Measurements from ENCODE around the gene PPFIBP1.
"Not testable (repeated sequence)": the region's sequence is repeated elsewhere in the genome, so short reads cannot be mapped to it uniquely, and the experiment has no call there.

Gene PPFIBP1

DNA sequence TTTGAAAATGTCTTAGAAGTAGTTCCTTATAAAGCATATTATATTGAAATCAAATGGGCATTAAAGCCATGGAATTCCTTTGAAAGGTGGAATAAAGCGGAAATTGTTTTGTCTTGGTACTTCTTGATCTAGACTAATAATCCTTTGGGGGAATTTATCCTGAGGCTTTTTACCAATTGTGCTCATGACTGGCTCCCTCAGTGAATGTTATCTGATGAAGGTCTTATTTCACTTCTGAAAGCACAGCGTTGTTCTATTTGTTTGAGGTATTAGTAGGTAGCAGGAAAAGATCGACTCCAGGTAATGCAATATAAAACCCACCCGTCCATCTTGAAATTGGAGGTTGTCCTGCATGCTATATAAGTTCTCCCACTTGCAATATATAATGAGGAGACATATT is 64.8 kb downstream of the PPFIBP1 start:
- H3K4me2 ChIP-seq (ENCODE audit: low read length): no peak overlapping the region
- H3K4me1 ChIP-seq (ENCODE audit: low read length): no peaks in the 10 kb centered on the region

DNA sequence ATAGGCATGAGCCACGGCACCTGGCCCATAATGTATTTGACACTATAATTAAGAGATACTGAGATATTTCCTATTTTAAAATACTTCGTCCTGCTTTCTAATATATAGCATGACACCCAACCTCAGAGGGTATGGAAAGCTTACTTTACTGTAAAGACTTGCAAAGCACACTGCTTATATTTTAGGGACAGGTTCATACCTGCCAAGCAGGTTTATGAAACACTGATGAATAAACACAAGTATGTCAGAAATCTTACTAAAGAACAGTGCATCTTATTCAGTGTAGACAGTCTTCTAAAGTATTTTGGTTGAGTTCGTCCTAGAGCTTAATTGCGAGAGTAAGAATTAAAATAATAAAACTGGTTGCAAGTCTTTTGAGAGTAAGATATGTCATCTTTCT is 65.4 kb downstream of the PPFIBP1 start:
- no peak overlapping the region for H2AFZ ChIP-seq (ENCODE audit: low read depth, low read length)
- no peaks in the 10 kb centered on the region for H3K4me1 ChIP-seq (ENCODE audit: low read length)
- H3K9ac ChIP-seq (ENCODE audit: low read length): no peak overlapping the region
- no peaks in the 10 kb centered on the region for H3K36me3 ChIP-seq (replicated peaks; ENCODE audit: low read depth, low read length)
- H3K27me3 ChIP-seq (ENCODE audit: low read depth, low read length): peaks cover 5% of the 10 kb centered on the region
- no peak overlapping the region for H3K4me2 ChIP-seq (ENCODE audit: low read length)
- H3K4me3 ChIP-seq (ENCODE audit: low read length): no peak overlapping the region
- H3K27ac ChIP-seq (ENCODE audit: low read length): no peak overlapping the region
- TF ChIP-seq, protein P1, sequence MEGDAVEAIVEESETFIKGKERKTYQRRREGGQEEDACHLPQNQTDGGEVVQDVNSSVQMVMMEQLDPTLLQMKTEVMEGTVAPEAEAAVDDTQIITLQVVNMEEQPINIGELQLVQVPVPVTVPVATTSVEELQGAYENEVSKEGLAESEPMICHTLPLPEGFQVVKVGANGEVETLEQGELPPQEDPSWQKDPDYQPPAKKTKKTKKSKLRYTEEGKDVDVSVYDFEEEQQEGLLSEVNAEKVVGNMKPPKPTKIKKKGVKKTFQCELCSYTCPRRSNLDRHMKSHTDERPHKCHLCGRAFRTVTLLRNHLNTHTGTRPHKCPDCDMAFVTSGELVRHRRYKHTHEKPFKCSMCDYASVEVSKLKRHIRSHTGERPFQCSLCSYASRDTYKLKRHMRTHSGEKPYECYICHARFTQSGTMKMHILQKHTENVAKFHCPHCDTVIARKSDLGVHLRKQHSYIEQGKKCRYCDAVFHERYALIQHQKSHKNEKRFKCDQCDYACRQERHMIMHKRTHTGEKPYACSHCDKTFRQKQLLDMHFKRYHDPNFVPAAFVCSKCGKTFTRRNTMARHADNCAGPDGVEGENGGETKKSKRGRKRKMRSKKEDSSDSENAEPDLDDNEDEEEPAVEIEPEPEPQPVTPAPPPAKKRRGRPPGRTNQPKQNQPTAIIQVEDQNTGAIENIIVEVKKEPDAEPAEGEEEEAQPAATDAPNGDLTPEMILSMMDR (IDR thresholded peaks at IDR 0.05; ENCODE audit: low read depth, low read length): no peak
- H3K9me3 ChIP-seq (ENCODE audit: insufficient read depth, low read length): no peaks in the 10 kb centered on the region
- H3K79me2 ChIP-seq (ENCODE audit: low read length): no peaks in the 10 kb centered on the region
- H4K20me1 ChIP-seq (ENCODE audit: insufficient read depth, low read length): no peaks in the 10 kb centered on the region

More for the DNA sequence above, 64.8 kb downstream of the PPFIBP1 start:
- Histone ChIP-seq H3K4me3 (ENCODE audit: low read length) (no peak overlapping the region), H4K20me1 (ENCODE audit: insufficient read depth, low read length) (no peaks in the 10 kb centered on the region), H3K27me3 (ENCODE audit: low read depth, low read length) (peaks cover 5% of the 10 kb centered on the region), H3K9ac (ENCODE audit: low read length) (no peak overlapping the region), H3K27ac (ENCODE audit: low read length) (no peak overlapping the region), H3K36me3 (replicated peaks; ENCODE audit: low read depth, low read length) (no peaks in the 10 kb centered on the region), H2AFZ (ENCODE audit: low read depth, low read length) (no peak overlapping the region), H3K9me3 (ENCODE audit: insufficient read depth, low read length) (no peaks in the 10 kb centered on the region), H3K79me2 (ENCODE audit: low read length) (no peaks in the 10 kb centered on the region)
- no peak for TF ChIP-seq EZH2phosphoT487 (IDR thresholded peaks at IDR 0.05; ENCODE audit: low read depth)
- TF ChIP-seq, protein P1 (IDR thresholded peaks at IDR 0.05; ENCODE audit: low read depth, low read length): no peak

DNA sequence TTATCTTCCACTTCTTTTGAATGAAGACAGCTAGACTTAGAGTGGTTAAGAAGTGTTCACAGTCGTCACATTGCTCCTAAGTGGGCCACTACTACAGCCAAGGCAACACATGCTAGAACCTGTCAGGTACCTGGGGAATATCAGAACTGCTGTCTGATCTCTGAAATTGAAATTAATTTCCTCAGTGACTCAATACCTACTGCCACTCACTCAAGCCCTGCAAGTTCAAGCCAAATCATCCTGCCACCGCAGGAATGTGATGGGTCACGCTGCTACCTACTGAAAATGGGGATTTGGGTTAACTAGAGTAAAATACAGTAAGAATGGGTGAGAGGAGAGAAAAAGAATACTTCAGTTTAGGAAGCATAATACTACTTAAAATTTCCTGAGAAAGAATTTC is 67.7 kb downstream of the PPFIBP1 start:
- H4K20me1 ChIP-seq (ENCODE audit: insufficient read depth, low read length): not testable (repeated sequence)

DNA sequence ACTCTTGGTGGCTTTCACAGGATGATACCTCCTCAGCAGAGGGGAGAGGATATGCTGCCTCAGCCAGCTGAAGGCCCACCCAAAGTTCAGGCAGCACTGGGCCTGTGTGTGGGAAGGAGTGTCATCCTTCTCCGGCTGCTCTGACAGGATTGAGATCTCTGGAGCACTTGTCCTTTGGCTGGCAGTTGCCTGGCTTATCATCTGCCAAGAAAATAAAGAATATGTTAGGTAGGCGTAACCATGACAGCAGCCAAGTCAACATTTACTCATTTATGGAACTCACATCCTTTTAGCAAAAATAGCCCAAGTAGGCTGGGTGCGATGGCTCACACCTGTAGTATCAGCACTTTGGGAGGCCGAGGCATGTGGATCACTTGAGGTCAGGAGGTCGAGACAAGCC is 68.5 kb downstream of the PPFIBP1 start:
- Histone ChIP-seq H3K27ac (ENCODE audit: low read length) (no peak overlapping the region), H3K36me3 (replicated peaks; ENCODE audit: low read depth, low read length) (no peaks in the 10 kb centered on the region), H3K9ac (ENCODE audit: low read length) (no peak overlapping the region), H3K27me3 (ENCODE audit: low read depth, low read length) (peaks cover 5% of the 10 kb centered on the region), H3K4me2 (ENCODE audit: low read length) (no peak overlapping the region), H3K9me3 (ENCODE audit: insufficient read depth, low read length) (no peaks in the 10 kb centered on the region), H3K4me1 (ENCODE audit: low read length) (no peaks in the 10 kb centered on the region), H3K79me2 (ENCODE audit: low read length) (no peaks in the 10 kb centered on the region), H2AFZ (ENCODE audit: low read depth, low read length) (no peak overlapping the region), H4K20me1 (ENCODE audit: insufficient read depth, low read length) (no peaks in the 10 kb centered on the region), H3K4me3 (ENCODE audit: low read length) (no peak overlapping the region)
- TF ChIP-seq, protein P1 (IDR thresholded peaks at IDR 0.05; ENCODE audit: low read depth, low read length): no peak
- no peak for TF ChIP-seq EZH2phosphoT487 (IDR thresholded peaks at IDR 0.05; ENCODE audit: low read depth)

More for the DNA sequence above, 67.7 kb downstream of the PPFIBP1 start:
- not testable (repeated sequence) for H3K4me3 ChIP-seq (ENCODE audit: low read length); H3K79me2 ChIP-seq (ENCODE audit: low read length); H3K9me3 ChIP-seq (ENCODE audit: insufficient read depth, low read length); H3K9ac ChIP-seq (ENCODE audit: low read length); H2AFZ ChIP-seq (ENCODE audit: low read depth, low read length); H3K4me2 ChIP-seq (ENCODE audit: low read length); H3K27me3 ChIP-seq (ENCODE audit: low read depth, low read length); H3K4me1 ChIP-seq (ENCODE audit: low read length); H3K36me3 ChIP-seq (replicated peaks; ENCODE audit: low read depth, low read length); H3K27ac ChIP-seq (ENCODE audit: low read length)

DNA sequence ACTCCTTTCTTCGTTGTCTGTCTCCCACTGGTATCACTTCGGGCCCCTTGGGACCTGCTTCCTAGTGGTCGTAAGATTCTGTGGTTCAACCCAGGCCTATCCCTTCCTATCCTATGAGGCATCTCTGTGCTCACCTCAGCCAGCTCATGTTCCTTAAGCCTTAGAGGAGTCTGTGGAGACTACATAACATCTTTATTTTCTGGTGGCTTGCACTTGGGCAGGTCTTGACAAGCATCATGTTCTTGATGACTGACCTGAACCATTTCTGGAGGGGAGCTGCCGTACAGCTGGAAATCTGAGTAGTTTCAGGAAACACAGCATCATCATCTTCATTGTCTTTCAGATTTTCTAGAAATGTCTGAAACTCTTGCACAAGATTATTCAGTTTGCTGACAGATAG is 69.3 kb downstream of the PPFIBP1 start:
- TF ChIP-seq EZH2phosphoT487 (IDR thresholded peaks at IDR 0.05; ENCODE audit: low read depth): no peak
- TF ChIP-seq, protein P1 (IDR thresholded peaks at IDR 0.05; ENCODE audit: low read depth, low read length): no peak
- Histone ChIP-seq H3K36me3 (replicated peaks; ENCODE audit: low read depth, low read length) (no peaks in the 10 kb centered on the region), H3K79me2 (ENCODE audit: low read length) (no peaks in the 10 kb centered on the region), H3K9ac (ENCODE audit: low read length) (no peak overlapping the region), H3K27ac (ENCODE audit: low read length) (no peak overlapping the region), H2AFZ (ENCODE audit: low read depth, low read length) (no peak overlapping the region), H3K4me2 (ENCODE audit: low read length) (no peak overlapping the region), H3K9me3 (ENCODE audit: insufficient read depth, low read length) (no peaks in the 10 kb centered on the region), H4K20me1 (ENCODE audit: insufficient read depth, low read length) (no peaks in the 10 kb centered on the region), H3K4me3 (ENCODE audit: low read length) (no peak overlapping the region), H3K27me3 (ENCODE audit: low read depth, low read length) (peaks cover 5% of the 10 kb centered on the region), H3K4me1 (ENCODE audit: low read length) (no peaks in the 10 kb centered on the region)

Data from OCI-LY3 (cell line).